ENCODE data around the gene ARHGAP5.

ARHGAP5 gene

DNA sequence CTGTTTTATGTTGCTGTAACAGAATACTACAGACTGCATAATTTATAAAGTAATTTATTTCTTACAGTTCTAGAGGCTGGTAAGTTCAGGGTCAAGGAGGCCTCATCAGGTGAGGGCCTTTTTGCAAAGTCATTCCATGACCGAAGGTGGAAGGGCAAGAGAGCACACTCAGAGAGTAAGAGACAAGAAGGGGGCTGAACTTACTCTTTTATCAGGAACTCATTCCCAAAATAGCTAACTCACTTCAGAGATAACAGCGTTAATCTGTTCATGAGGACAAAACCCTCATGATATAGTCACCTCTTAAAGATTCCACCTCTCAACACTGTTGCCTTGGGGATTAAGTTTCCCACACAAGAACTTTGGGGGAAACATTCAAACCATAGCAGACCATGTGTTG is 73.3 kb downstream of the ARHGAP5 start:
- ChIA-PET POLR2A (ENCODE audit: low non-redundant PET) (no interaction called here), CTCF (no interaction called here)
- H3K27ac ChIP-seq: no peak overlapping the region
- DNase-seq (ENCODE audit: low spot score): no peak
- TF ChIP-seq, protein P1, sequence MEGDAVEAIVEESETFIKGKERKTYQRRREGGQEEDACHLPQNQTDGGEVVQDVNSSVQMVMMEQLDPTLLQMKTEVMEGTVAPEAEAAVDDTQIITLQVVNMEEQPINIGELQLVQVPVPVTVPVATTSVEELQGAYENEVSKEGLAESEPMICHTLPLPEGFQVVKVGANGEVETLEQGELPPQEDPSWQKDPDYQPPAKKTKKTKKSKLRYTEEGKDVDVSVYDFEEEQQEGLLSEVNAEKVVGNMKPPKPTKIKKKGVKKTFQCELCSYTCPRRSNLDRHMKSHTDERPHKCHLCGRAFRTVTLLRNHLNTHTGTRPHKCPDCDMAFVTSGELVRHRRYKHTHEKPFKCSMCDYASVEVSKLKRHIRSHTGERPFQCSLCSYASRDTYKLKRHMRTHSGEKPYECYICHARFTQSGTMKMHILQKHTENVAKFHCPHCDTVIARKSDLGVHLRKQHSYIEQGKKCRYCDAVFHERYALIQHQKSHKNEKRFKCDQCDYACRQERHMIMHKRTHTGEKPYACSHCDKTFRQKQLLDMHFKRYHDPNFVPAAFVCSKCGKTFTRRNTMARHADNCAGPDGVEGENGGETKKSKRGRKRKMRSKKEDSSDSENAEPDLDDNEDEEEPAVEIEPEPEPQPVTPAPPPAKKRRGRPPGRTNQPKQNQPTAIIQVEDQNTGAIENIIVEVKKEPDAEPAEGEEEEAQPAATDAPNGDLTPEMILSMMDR (conservative IDR thresholded peaks at IDR 0.05; ENCODE audit: low read depth): no peak

DNA sequence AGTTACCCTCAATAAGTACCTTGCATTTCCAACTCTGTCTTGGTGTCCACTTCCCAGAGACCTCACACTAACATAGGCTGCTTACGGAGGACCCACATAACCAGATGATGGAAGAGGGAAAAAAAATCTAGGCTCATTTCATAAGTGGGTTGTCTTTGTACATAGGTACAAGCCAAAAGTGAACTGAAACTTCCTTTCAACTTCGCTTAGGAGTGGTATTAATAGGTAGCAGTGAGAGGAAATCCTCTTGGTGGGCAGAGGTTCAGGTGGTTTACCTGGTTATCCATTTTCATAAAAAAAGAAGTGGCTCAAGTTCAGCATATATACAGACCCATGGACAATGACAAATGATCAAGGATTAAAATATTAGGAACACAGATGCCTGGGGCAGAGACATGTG is 88.9 kb downstream of the ARHGAP5 start:
- CTCF ChIA-PET: no interaction called here
- POLR2A ChIA-PET (ENCODE audit: low non-redundant PET): no interaction called here
- DNase-seq (ENCODE audit: low spot score): no peak

DNA sequence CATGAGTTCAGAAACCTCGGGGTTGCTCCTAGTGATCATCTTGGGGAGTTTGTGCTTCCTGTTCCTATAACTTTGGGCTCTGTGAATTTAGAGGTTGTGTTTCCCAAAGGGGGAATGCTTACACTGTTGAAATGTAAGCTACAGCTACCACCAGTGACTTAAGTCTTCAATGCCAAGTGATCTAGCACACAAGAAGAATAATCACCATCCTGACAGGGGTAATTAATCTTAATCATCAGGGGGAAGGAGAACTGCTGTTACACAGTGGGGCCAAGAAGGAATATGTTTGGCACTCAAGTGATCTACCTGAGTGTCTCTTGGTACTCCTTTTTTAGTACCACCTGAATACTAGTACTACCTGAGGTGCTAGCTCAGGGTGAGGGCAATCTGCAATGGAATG is 89.8 kb downstream of the ARHGAP5 start:
- CTCF ChIA-PET: no interaction called here
- TF ChIP-seq, protein P1 (conservative IDR thresholded peaks at IDR 0.05; ENCODE audit: low read depth): no peak
- DNase-seq (ENCODE audit: low spot score): no peak
- POLR2A ChIA-PET (ENCODE audit: low non-redundant PET): no interaction called here
- H3K27ac ChIP-seq: no peak overlapping the region

More for the DNA sequence above, 88.9 kb downstream of the ARHGAP5 start:
- H3K27ac ChIP-seq: no peak overlapping the region
- TF ChIP-seq, protein P1 (conservative IDR thresholded peaks at IDR 0.05; ENCODE audit: low read depth): no peak

DNA sequence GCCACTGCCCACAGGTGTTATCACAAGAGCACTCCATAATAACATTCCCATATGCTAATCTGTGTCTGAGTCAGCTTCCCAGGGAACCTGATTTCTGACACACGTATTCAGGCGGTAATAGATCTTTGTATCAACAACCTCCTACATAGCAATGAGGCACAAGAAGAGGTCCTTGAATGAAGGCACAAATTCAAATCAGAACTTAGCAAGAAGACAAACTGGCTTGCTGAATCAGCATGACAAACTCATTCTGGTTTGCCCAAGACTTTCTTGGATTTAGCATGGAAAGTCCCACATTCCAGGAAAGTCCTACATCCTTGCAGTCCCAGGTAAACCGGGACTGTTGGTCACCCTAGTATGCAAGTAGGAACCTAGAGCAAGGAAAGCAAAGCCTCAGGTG is 90.8 kb downstream of the ARHGAP5 start:
- DNase-seq (ENCODE audit: low spot score): no peak
- POLR2A ChIA-PET (ENCODE audit: low non-redundant PET): no interaction called here
- CTCF ChIA-PET: interaction anchor here (0.7 kb wide), 1 partner anchor 87 kb away, joined by 10 read pairs; no protein-coding TSS in a partner anchor
- H3K27ac ChIP-seq: no peak overlapping the region
- TF ChIP-seq, protein P1 (conservative IDR thresholded peaks at IDR 0.05; ENCODE audit: low read depth): no peak

DNA sequence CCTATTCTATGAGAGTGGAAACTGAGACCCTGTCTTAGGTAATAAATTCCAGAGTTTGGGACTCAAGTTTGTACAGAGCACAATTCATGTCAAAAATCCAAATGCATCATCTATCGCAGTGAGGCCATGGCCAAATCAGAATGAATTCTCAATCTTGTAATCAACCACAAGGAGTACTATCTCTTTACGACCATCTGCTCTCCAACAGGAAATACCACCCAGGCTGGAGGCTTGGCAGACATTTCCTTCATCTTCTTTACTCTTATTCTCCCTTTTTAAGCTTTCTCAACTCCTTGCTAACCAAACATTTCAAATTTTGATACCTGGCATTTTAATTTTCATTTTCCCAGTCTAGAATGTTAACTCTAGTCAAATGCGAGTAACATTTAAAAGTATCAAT is 92.1 kb downstream of the ARHGAP5 start:
- CTCF ChIA-PET: no interaction called here
- TF ChIP-seq, protein P1 (conservative IDR thresholded peaks at IDR 0.05; ENCODE audit: low read depth): no peak
- DNase-seq (ENCODE audit: low spot score): no peak
- POLR2A ChIA-PET (ENCODE audit: low non-redundant PET): no interaction called here
- H3K27ac ChIP-seq: no peak overlapping the region

DNA sequence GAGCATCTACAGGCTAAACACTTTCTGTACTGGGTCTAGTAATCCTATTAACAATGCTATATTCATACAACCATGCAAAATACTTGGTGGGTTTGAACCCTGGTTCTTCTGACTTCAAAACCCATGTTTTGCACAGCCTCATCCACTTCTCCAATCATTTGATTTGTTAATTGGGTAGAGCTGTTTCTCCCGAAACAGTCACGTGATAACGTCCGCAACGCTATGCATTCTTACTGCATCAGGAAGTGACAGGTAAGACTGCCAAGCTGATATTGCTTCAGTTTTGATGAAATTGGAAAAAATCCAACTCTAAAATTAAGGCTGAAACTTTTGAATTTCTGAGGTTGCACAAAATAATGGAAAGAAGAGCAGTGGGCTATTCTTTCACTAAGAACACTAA is 94.4 kb downstream of the ARHGAP5 start:
- H3K27ac ChIP-seq: no peak overlapping the region
- DNase-seq (ENCODE audit: low spot score): no peak
- POLR2A ChIA-PET (ENCODE audit: low non-redundant PET): no interaction called here
- CTCF ChIA-PET: no interaction called here
- TF ChIP-seq, protein P1 (conservative IDR thresholded peaks at IDR 0.05; ENCODE audit: low read depth): no peak
